Activated CD8-positive, alpha-beta memory T cell treated with anti-CD3 and anti-CD28 coated beads, Interleukin-2, amount 10 ng/mL, durations not matched to agents 7 days and 5 days (primary cell): ENCODE results near the gene RPS6KA6. TPM values are rescaled to one million over a fixed set of nuclear protein-coding genes. Genes with fewer than 3 reads are reported as not detected.

Experiments
- ATAC-seq: fragments of 150-1000 bp; cut with Tn5 transposase; one replicate; pipeline ENCODE4 v1.10.0; 2021; ENCODE audit warnings: moderate library complexity
- CTCF ChIA-PET: fragments of 350-600 bp; sonication (Branson Sonifier 250); formaldehyde crosslinking; loops from one replicate; lab custom pipeline; 2021; ENCODE audit warnings: antibody characterized with exemption; lab: Charles Lee
- DNase-seq: peaks from one replicate; pipeline ENCODE4 v3.0.0-alpha.2; 2020
- H3K27ac Mint-ChIP-seq: one replicate; pipeline ENCODE4 v1.8.0; 2021; ENCODE audit warnings: mild to moderate bottlenecking, mixed read lengths
- H3K27me3 Mint-ChIP-seq: one replicate; pipeline ENCODE4 v1.8.0; 2021; ENCODE audit warnings: mixed read lengths
- H3K36me3 Mint-ChIP-seq: one replicate; pipeline ENCODE4 v1.8.0; 2021; ENCODE audit warnings: mild to moderate bottlenecking, mixed read lengths
- H3K4me1 Mint-ChIP-seq: one replicate; pipeline ENCODE4 v1.8.0; 2021; ENCODE audit warnings: mixed read lengths
- H3K4me3 Mint-ChIP-seq: one replicate; pipeline ENCODE4 v1.8.0; 2021; ENCODE audit warnings: mild to moderate bottlenecking, moderate library complexity, mixed read lengths
- H3K9me3 Mint-ChIP-seq: one replicate; pipeline ENCODE4 v1.8.0; 2022; ENCODE audit warnings: low read depth, mixed read lengths
- total RNA-seq, 2 experiments: library from RNA; stranded (reverse); gene quantifications; one replicate each; pipeline ENCODE4 v1.2.3, GENCODE V29; 2021

Gene RPS6KA6
- not detected for total RNA-seq

DNA sequence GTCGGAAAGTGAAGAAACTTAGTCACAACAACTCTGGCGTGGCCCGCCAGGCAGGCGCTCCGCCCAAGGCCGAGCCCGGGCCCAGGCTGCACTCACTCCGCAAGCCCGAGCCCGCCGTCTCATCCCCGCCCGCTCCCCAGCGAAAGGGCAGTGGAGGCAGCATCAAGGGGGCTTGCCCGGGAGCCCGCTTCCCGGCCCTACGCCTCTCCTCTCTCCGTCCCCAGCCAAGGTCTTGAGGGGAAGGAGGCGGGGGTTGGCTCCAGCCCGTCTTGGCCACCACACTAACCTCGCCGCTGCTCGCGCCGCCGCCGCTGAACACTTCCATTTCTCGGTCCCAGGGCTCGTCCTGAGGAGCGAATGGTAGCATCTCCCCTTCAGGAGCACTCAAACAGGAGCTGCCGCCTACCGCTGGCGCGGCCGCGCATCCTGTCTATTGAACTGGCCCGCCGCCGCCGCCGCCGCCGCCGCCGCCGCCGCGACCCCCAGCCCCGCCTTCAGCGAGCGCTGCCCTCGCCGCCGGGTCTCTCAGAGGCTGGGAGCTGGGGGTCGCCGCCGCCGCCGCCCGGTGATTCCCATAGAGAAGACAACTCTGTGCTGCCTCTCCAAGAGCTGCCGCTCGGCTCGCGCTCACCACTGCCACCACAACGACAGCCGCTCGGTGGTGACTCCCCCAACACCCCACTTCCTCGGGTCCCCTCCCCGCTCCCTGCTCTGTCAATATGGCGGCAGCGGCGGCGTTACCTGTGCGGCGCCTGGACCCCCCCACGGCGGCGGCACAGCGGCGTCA lies at the start of gene RPS6KA6:
Gene RPS6KA6 (minus strand): TSS at position 667 of the 787 bp plus-strand sequence. CDS start 300 bp downstream, at position 367.
- no peaks in the 10 kb centered on the region for H3K36me3 Mint-ChIP-seq
- no peak within 1 kb of the TSS for H3K27ac Mint-ChIP-seq
- no peak for ATAC-seq
- CTCF ChIA-PET = no interaction called here
- no peak for DNase-seq
- no peaks in the 10 kb centered on the region for H3K9me3 Mint-ChIP-seq
- peaks cover 10% of the 10 kb centered on the region for H3K27me3 Mint-ChIP-seq
- peak within 1 kb of the TSS; percentile 44 for H3K4me3 Mint-ChIP-seq
- H3K4me1 Mint-ChIP-seq = no peaks in the 10 kb centered on the region

- Mint-ChIP-seq H3K36me3 (no peaks in the 10 kb centered on the region), H3K9me3 (no peaks in the 10 kb centered on the region), H3K27ac (no peak overlapping the region), H3K4me3 (no peak overlapping the region), H3K4me1 (no peaks in the 10 kb centered on the region), H3K27me3 (no peaks in the 10 kb centered on the region)
- DNase-seq = no peak
- no peak for ATAC-seq
- CTCF ChIA-PET = no interaction called here
Measured at GRCh38 chrX:84224741-84225140, 36.7 kb upstream of the RPS6KA6 start.

- DNase-seq (no peak), ATAC-seq (no peak)
- H3K27me3 Mint-ChIP-seq = no peaks in the 10 kb centered on the region
- H3K9me3 Mint-ChIP-seq = no peaks in the 10 kb centered on the region
- H3K4me1 Mint-ChIP-seq = no peaks in the 10 kb centered on the region
- H3K4me3 Mint-ChIP-seq = no peak overlapping the region
- CTCF ChIA-PET = no interaction called here
- no peak overlapping the region for H3K27ac Mint-ChIP-seq
- no peaks in the 10 kb centered on the region for H3K36me3 Mint-ChIP-seq
Measured at GRCh38 chrX:84223261-84223660, 35.3 kb upstream of the RPS6KA6 start.

DNA sequence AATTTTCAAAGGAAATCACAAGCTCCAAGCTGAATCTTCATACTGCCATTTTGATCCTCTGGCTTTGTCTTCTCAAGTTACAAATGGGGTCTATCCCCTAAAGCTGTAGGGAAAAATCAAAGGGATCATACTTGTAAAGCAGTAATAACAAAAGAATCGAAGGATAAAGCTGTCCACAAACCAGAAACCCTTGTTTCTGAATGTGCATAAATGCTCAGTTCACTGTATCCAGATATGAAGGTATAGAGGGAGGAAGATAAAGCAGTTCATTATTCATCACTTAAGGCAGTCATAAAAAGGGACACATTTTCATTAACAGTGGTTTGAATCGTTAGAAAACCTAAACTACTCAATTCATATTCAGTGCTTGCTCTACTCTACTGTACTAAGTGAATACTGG lies 33.2 kb upstream of the RPS6KA6 start:
- H3K4me1 Mint-ChIP-seq = no peaks in the 10 kb centered on the region
- no peak overlapping the region for H3K4me3 Mint-ChIP-seq
- H3K9me3 Mint-ChIP-seq = no peaks in the 10 kb centered on the region
- ATAC-seq = no peak
- no peaks in the 10 kb centered on the region for H3K27me3 Mint-ChIP-seq
- H3K36me3 Mint-ChIP-seq = no peaks in the 10 kb centered on the region
- CTCF ChIA-PET = no interaction called here
- H3K27ac Mint-ChIP-seq = no peak overlapping the region
- DNase-seq = no peak

GRCh38 chrX:84219551-84219950 lies 31.6 kb upstream of the RPS6KA6 start:
- CTCF ChIA-PET = no interaction called here
- no peak for DNase-seq
- no peak overlapping the region for H3K27ac Mint-ChIP-seq
- no peak overlapping the region for H3K4me3 Mint-ChIP-seq
- H3K27me3 Mint-ChIP-seq = no peaks in the 10 kb centered on the region
- H3K36me3 Mint-ChIP-seq = no peaks in the 10 kb centered on the region
- no peak for ATAC-seq
- H3K9me3 Mint-ChIP-seq = no peaks in the 10 kb centered on the region
- H3K4me1 Mint-ChIP-seq = no peaks in the 10 kb centered on the region

- CTCF ChIA-PET = no interaction called here
- no peaks in the 10 kb centered on the region for H3K36me3 Mint-ChIP-seq
- H3K27me3 Mint-ChIP-seq = no peaks in the 10 kb centered on the region
- H3K9me3 Mint-ChIP-seq = no peaks in the 10 kb centered on the region
- no peak for ATAC-seq
- H3K4me1 Mint-ChIP-seq = no peaks in the 10 kb centered on the region
- H3K4me3 Mint-ChIP-seq = no peak overlapping the region
- H3K27ac Mint-ChIP-seq = no peak overlapping the region
- no peak for DNase-seq
Measured at GRCh38 chrX:84218726-84219125, 30.7 kb upstream of the RPS6KA6 start.

DNA sequence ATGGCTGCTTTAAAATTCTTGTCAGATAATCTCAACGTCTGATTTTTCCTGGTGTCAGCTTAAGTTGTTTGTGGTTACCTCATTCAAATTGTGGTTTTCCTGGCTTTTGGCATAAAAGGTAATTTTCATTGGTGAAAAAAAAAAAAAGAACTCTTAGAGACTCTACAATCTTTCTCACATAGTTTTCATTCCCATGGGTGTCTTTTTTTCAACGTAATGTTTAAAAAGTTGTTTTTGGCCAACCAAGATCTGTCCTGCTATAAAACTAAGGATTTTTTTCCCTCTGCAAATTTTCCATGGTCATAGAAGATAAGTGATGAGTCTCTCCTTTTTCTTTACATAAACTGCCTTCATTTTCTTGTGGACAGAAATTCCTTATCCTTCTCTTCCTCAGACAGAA lies 28.9 kb upstream of the RPS6KA6 start:
- no peak for DNase-seq
- no peak overlapping the region for H3K4me3 Mint-ChIP-seq
- H3K9me3 Mint-ChIP-seq = no peaks in the 10 kb centered on the region
- no peak for ATAC-seq
- H3K27ac Mint-ChIP-seq = no peak overlapping the region
- no peaks in the 10 kb centered on the region for H3K36me3 Mint-ChIP-seq
- CTCF ChIA-PET = no interaction called here
- H3K4me1 Mint-ChIP-seq = no peaks in the 10 kb centered on the region
- H3K27me3 Mint-ChIP-seq = no peaks in the 10 kb centered on the region

GRCh38 chrX:84216406-84216805 lies 28.4 kb upstream of the RPS6KA6 start:
- Mint-ChIP-seq H3K9me3 (no peaks in the 10 kb centered on the region), H3K27me3 (no peaks in the 10 kb centered on the region), H3K36me3 (no peaks in the 10 kb centered on the region), H3K27ac (no peak overlapping the region), H3K4me1 (no peaks in the 10 kb centered on the region), H3K4me3 (no peak overlapping the region)
- DNase-seq (no peak), ATAC-seq (no peak)
- CTCF ChIA-PET = no interaction called here

DNA sequence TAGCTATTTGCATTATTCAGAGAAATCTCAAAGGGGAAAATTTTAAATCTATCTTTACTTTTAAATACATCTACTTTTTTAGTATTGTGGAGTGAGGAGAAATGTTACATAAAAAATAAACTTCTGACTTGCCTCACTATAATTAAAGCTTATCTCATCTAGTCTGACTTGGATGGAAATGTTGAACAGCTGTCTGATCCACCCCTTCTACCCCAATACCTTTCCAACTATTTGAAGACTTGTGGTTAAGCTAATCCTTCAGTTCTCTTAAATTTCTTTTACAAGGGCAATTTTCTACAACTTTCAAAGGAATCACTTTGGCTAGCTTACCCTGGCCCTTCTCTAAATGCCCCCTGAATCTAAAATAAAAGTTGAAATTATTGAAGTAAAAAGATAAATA lies 17.3 kb upstream of the RPS6KA6 start:
- Mint-ChIP-seq H3K4me1 (no peaks in the 10 kb centered on the region), H3K4me3 (no peak overlapping the region), H3K27ac (no peak overlapping the region), H3K9me3 (no peaks in the 10 kb centered on the region), H3K27me3 (no peaks in the 10 kb centered on the region), H3K36me3 (no peaks in the 10 kb centered on the region)
- CTCF ChIA-PET = no interaction called here
- DNase-seq = no peak
- no peak for ATAC-seq

- Mint-ChIP-seq H3K4me3 (no peak overlapping the region), H3K27ac (no peak overlapping the region), H3K36me3 (no peaks in the 10 kb centered on the region), H3K4me1 (no peaks in the 10 kb centered on the region), H3K9me3 (no peaks in the 10 kb centered on the region), H3K27me3 (no peaks in the 10 kb centered on the region)
- DNase-seq (no peak), ATAC-seq (no peak)
- CTCF ChIA-PET = no interaction called here
Measured at GRCh38 chrX:84199688-84200087, 11.7 kb upstream of the RPS6KA6 start.

- Mint-ChIP-seq H3K36me3 (no peaks in the 10 kb centered on the region), H3K4me1 (no peaks in the 10 kb centered on the region), H3K27ac (no peak overlapping the region), H3K9me3 (no peaks in the 10 kb centered on the region), H3K4me3 (no peak overlapping the region), H3K27me3 (no peaks in the 10 kb centered on the region)
- no peak for DNase-seq
- no peak for ATAC-seq
- CTCF ChIA-PET = no interaction called here
Measured at GRCh38 chrX:84197550-84197949, 9.6 kb upstream of the RPS6KA6 start.

GRCh38 chrX:84192006-84192405 lies 4.0 kb upstream of the RPS6KA6 start:
- Mint-ChIP-seq H3K27ac (no peak overlapping the region), H3K27me3 (peaks cover 6% of the 10 kb centered on the region), H3K36me3 (no peaks in the 10 kb centered on the region), H3K4me1 (no peaks in the 10 kb centered on the region), H3K9me3 (no peaks in the 10 kb centered on the region), H3K4me3 (no peak overlapping the region)
- no peak for ATAC-seq
- no peak for DNase-seq
- CTCF ChIA-PET = no interaction called here

DNA sequence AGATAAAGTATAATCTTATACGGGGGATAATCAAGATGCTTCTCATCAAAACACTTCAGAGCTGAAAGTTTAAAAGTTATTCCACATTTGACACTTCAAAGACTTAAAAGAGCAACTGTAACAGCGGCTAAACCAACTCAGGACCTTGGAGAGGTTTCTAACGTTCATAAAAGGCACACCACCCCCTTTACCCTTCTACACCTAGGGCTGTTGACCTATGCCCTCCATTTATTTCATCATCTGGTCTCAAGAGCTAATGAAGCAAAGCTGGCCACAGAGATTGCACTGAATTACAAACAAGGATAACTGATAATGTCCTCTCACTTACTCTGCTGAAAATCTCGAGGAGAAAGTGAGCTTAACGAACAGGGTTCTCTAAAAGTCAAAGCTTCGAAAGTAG lies 1.1 kb upstream of the RPS6KA6 start:
- no peak overlapping the region for H3K27ac Mint-ChIP-seq
- DNase-seq = no peak
- no peak for ATAC-seq

DNA sequence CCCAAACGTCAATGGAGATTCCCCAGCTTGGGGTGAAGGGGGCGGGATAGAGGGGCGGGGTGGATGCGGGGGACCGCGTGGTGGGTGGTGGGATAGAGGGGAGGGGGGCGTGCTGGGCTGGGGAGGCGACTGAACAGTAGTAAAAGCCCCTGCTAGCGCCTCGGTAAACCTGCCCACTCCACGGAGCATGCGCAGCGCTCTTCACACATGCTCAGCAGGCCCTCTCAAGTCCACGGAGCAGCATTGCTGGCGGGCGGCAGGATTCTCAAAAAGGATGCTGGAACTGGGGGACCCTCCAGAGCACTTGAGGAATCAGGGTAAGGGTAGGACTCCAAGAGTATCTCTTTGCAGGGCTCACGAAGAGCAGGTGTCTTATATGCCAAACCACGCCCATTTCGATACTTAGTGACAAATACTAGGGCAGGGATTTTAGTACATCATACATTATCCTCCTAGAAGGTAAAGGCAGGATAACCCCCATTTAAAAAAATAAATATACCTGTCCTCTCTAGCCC lies 378 bp upstream of the RPS6KA6 start:
- Mint-ChIP-seq H3K4me1 (no peaks in the 10 kb centered on the region), H3K27me3 (peaks cover 10% of the 10 kb centered on the region), H3K4me3 (no peak overlapping the region), H3K27ac (no peak overlapping the region), H3K36me3 (no peaks in the 10 kb centered on the region), H3K9me3 (no peaks in the 10 kb centered on the region)
- CTCF ChIA-PET = no interaction called here
- DNase-seq = no peak
- no peak for ATAC-seq

More for the DNA sequence above, 1.1 kb upstream of the RPS6KA6 start:
- Mint-ChIP-seq H3K36me3 (no peaks in the 10 kb centered on the region), H3K27me3 (peaks cover 10% of the 10 kb centered on the region), H3K4me3 (no peak overlapping the region), H3K9me3 (no peaks in the 10 kb centered on the region), H3K4me1 (no peaks in the 10 kb centered on the region)
- CTCF ChIA-PET = no interaction called here
